ENCODE data around the gene CNN1.

DNA sequence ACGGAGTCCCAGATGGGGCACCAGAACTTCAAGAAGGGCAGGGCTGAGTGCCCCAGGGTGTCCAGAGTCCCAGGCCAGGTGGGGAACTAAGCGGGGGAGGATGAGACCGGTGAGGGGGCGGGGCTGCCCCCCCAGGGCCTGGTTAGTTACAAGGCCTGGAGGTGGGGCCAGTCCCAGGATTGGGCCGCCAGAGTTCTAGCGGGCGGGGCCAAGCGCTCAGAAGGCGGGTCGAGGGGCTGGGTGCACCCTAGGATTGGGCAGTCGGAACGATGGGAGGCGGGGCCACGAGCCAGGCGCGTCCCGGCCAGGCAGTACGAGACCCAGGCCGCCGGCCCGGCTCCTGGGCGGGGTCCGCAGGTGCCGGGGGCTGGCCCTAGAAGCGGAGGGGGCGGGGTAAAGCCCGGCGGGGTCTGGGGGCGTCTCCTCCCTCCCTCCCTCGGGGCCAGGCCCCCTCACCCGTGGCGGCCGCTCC is 33.6 kb upstream of the CNN1 start:
- TF ChIP-seq, protein P1, sequence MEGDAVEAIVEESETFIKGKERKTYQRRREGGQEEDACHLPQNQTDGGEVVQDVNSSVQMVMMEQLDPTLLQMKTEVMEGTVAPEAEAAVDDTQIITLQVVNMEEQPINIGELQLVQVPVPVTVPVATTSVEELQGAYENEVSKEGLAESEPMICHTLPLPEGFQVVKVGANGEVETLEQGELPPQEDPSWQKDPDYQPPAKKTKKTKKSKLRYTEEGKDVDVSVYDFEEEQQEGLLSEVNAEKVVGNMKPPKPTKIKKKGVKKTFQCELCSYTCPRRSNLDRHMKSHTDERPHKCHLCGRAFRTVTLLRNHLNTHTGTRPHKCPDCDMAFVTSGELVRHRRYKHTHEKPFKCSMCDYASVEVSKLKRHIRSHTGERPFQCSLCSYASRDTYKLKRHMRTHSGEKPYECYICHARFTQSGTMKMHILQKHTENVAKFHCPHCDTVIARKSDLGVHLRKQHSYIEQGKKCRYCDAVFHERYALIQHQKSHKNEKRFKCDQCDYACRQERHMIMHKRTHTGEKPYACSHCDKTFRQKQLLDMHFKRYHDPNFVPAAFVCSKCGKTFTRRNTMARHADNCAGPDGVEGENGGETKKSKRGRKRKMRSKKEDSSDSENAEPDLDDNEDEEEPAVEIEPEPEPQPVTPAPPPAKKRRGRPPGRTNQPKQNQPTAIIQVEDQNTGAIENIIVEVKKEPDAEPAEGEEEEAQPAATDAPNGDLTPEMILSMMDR (IDR thresholded peaks at IDR 0.05): no peak
- no peak for TF ChIP-seq EZH2phosphoT487 (IDR thresholded peaks at IDR 0.05; ENCODE audit: borderline replicate concordance, low read depth)
- TF ChIP-seq, protein P2, sequence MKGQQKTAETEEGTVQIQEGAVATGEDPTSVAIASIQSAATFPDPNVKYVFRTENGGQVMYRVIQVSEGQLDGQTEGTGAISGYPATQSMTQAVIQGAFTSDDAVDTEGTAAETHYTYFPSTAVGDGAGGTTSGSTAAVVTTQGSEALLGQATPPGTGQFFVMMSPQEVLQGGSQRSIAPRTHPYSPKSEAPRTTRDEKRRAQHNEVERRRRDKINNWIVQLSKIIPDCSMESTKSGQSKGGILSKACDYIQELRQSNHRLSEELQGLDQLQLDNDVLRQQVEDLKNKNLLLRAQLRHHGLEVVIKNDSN (IDR thresholded peaks at IDR 0.05; ENCODE audit: borderline replicate concordance, low read depth): no peak
- TF ChIP-seq, protein P3, sequence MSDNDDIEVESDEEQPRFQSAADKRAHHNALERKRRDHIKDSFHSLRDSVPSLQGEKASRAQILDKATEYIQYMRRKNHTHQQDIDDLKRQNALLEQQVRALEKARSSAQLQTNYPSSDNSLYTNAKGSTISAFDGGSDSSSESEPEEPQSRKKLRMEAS (IDR thresholded peaks at IDR 0.05; ENCODE audit: low read depth): no peak
- TF ChIP-seq RFX5 (IDR thresholded peaks at IDR 0.05; ENCODE audit: low read length): no peak
- no peak for TF ChIP-seq FOXM1 (IDR thresholded peaks at IDR 0.05; ENCODE audit: low read depth)
- no peak for TF ChIP-seq TAF1 (IDR thresholded peaks at IDR 0.05; ENCODE audit: borderline replicate concordance, low read depth, low read length)
- TF ChIP-seq TCF12 (IDR thresholded peaks at IDR 0.05): no peak
- TF ChIP-seq SMC3 (IDR thresholded peaks at IDR 0.05; ENCODE audit: low read depth, low read length): no peak
- no peak for TF ChIP-seq RXRA (IDR thresholded peaks at IDR 0.05; ENCODE audit: borderline replicate concordance, low read depth)
